GM20000 (cell line): ENCODE results near the gene STAP1.
"Not testable (repeated sequence)": the region's sequence is repeated elsewhere in the genome, so short reads cannot be mapped to it uniquely, and the experiment has no call there.

Source experiments
- DNase-seq: peaks from one replicate; pipeline ENCODE4 v3.0.0; 2012; ENCODE audit warnings: low spot score
- CTCF ChIP-seq: IDR thresholded peaks from 2 replicates; pipeline ENCODE4 v1.5.1; 2012; ENCODE audit warnings: mild to moderate bottlenecking, control low read depth; ENCODE audit errors: extremely low read depth, missing control alignments

Gene STAP1

DNA sequence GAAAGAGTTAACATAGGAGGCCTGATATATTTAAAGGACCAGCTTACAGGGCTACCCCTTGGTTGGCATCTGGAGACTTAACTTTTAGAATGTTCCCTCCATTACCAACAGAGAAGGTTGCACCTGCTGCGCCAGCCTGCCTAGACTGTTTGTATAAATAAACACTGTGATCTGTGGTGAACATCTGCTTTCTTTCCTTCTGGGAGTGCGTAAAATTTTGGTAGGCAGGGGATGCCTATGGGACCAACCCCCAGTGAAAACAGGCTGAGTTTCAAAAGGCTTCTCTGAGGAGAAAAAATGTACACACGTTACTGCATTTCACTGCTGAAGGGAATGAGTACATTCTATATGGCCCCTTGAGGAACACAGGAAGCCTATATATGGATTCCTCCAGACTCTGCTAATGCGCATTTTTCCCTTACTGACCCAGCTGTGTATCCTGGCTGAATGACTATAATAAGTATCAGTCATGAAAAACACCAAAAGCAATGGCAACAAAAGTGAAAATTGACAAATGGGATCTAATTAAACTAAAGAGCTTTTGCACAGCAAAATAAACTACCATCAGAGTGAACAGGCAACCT is 27.1 kb upstream of the STAP1 start:
- no peak for DNase-seq
- no peak for TF ChIP-seq CTCF

GRCh38 chr4:67532397-67532796 is 26.1 kb upstream of the STAP1 start:
- DNase-seq: not testable (repeated sequence)

DNA sequence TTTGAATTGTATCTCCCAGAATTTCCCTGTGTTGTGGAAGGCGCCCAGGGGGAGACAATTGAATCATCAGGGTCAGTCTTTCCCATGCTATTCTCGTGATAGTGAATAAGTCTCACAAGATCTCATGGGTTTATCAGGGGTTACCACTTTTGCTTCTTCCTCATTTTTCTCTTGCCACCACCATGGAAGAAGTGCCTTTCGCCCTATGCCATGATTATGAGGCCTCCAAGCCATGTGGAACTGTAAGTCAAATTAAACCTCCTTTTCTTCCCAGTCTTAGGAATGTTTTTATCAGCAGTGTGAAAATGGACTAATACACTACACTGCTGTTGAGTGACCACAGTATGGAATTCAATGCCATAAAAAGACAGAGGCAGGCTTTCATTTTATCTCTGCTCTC is 25.4 kb upstream of the STAP1 start:
- TF ChIP-seq CTCF: no peak
- DNase-seq: no peak

DNA sequence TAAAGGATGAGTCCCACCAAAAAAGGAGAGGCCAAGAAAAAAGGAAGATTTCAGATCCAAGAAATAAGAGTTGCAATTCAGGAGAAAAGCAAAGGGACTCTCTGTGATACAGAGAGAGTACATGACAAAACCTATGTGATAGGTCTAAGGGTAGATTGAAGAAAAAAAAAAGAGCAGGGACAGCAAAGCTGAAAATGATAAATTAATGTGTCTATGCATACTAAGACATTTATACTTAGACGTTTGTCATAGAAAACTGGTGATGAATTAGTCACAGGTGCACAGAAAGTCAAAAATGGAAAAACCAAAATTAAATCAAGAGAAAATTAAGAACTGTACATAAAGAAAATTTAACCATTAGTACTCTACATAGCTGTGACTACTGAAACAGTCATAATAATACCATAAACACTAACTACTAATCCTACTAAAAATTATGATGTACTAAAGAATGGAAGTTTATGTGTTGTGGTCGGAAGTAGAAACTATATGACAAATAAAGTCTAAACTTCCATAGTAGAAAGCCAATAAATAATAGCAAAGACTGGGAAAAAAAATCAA is 23.2 kb upstream of the STAP1 start:
- no peak for TF ChIP-seq CTCF

DNA sequence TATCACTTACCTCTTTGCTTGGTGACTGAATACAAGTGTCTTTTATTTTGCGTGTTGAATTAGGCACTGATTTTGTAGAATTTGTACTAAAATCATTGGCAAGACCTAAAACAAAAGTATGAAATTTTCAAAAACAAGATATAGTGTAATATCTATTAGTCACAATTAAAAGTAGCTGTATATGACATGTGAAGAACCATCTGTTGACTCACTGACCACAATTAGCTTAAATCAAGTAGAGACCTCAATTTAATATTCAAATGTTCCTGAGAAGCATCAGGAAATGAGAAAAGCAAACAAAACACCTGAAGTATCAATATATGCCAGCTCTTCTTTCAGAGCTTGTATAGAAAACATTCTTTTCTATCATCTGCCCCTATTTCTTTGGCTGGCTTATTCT is 18.7 kb upstream of the STAP1 start:
- DNase-seq: no peak
- TF ChIP-seq CTCF: no peak

More for the DNA sequence above, 23.2 kb upstream of the STAP1 start:
- no peak for DNase-seq

GRCh38 chr4:67542076-67542475 is 16.5 kb upstream of the STAP1 start:
- DNase-seq: no peak
- TF ChIP-seq CTCF: no peak

- TF ChIP-seq CTCF: no peak
These were observed 13.1 kb upstream of the STAP1 start, which contains the start of gene CENPC for GRCh38 chr4:67545199-67546003. Gene CENPC, minus strand, starts transcription at chr4:67545503. Its CDS starts 148 bp downstream, at chr4:67545355.

DNA sequence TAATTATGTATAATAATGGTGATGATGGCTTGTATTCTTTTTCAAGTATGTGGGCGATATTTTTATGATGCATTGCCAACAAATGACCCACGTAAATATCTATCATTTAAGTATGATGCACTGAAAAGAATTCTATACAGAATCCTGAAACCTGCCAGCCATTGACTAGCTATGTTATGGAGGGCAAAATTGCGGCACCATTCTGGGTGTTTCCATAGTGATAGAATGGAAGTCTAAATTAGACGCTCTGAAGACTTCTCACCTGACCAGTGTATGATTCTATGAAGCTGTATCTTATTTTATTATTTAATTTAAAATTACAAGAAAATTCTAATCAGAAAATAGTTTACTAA is 12.5 kb upstream of the STAP1 start:
- no peak for DNase-seq
- TF ChIP-seq CTCF: no peak

More at GRCh38 chr4:67545199-67546003, 13.1 kb upstream of the STAP1 start, which contains the start of gene CENPC:
- DNase-seq: peak; percentile 87
